ENCODE data around the gene DNAJC30.

DNA sequence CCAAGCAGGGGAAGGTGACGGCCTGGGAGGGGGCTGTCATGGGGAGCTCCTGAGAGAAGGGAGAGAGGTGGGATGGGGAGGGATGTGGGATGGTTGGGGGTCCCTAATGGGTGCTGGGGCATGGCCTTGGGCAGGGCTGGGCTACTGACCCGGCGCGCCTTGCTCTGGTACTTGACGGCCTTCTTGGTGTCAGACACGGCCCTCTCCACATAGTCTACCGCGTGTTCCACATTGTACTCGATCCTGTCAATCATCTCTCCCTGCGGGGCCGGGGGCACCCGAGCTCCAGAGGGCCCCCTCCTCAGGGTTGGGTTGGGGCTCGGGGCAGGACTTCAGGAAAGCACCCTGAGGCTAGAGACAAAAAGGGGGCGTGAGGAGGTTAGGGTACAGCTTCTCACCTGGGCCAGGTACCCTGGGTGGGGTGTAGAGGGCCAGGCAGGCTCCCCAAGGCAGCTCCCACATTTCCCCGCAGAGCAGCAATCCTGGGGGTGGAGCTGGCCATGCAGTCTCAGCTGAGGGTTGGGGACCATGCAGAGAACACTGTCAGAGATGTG lies 17.4 kb upstream of the DNAJC30 start:
- TF ChIP-seq, protein P1, sequence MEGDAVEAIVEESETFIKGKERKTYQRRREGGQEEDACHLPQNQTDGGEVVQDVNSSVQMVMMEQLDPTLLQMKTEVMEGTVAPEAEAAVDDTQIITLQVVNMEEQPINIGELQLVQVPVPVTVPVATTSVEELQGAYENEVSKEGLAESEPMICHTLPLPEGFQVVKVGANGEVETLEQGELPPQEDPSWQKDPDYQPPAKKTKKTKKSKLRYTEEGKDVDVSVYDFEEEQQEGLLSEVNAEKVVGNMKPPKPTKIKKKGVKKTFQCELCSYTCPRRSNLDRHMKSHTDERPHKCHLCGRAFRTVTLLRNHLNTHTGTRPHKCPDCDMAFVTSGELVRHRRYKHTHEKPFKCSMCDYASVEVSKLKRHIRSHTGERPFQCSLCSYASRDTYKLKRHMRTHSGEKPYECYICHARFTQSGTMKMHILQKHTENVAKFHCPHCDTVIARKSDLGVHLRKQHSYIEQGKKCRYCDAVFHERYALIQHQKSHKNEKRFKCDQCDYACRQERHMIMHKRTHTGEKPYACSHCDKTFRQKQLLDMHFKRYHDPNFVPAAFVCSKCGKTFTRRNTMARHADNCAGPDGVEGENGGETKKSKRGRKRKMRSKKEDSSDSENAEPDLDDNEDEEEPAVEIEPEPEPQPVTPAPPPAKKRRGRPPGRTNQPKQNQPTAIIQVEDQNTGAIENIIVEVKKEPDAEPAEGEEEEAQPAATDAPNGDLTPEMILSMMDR (IDR thresholded peaks at IDR 0.05), result no peak
- TF ChIP-seq POLR2A (IDR thresholded peaks at IDR 0.05), result no peak
